ENCODE data around the gene DKC1.
A peak's percentile ranks its signal among the peaks of the same experiment; 100 is the strongest.

Gene DKC1

GRCh38 chrX:154732421-154733065 lies 30.1 kb upstream of the DKC1 start:
- peaks cover 0 to 55% (median 0%) of the 10 kb centered on the region in 3 experiments for H3K27me3 ChIP-seq (ENCODE audit: control insufficient read depth in 3 of 3, insufficient read depth in 3 of 3, low read depth in 1 of 3, low read length in 3 of 3)
- H2AFZ ChIP-seq (ENCODE audit: low read length), result no peak overlapping the region
- no peak overlapping the region for H4K8ac ChIP-seq (ENCODE audit: low read depth, low read length)
- no peak overlapping the region for H2BK12ac ChIP-seq (ENCODE audit: low read length)
- H3K36me3 ChIP-seq (replicated peaks in 1 of 2; ENCODE audit: control insufficient read depth in 2 of 2, insufficient read depth in 2 of 2, low read length in 2 of 2), result no peaks in the 10 kb centered on the region
- H3K4me2 ChIP-seq (ENCODE audit: insufficient read depth, low read length, poor library complexity, severe bottlenecking), result no peak overlapping the region
- H3K9ac ChIP-seq (ENCODE audit: low read depth, low read length, poor library complexity), result no peak overlapping the region
- no peaks in the 10 kb centered on the region for H3K9me3 ChIP-seq (replicated peaks in 1 of 2; ENCODE audit: control insufficient read depth in 2 of 2, insufficient read depth in 1 of 2, low read depth in 1 of 2, low read length in 2 of 2)
- no peak overlapping the region for H2BK15ac ChIP-seq (ENCODE audit: low read length)
- H2BK120ac ChIP-seq (ENCODE audit: low read depth, low read length), result no peak overlapping the region
- no peak overlapping the region for H2BK5ac ChIP-seq (ENCODE audit: low read length)
- H3K4me1 ChIP-seq (ENCODE audit: control insufficient read depth in 2 of 2, insufficient read depth in 1 of 2, low read depth in 1 of 2, low read length in 2 of 2), result peaks cover 0 to 4% of the 10 kb centered on the region in 2 donors
- H2AK5ac ChIP-seq (ENCODE audit: low read depth, low read length), result no peak overlapping the region
- no peak overlapping the region for H3K4me3 ChIP-seq (ENCODE audit: low read length in 2 of 2)
- no peak overlapping the region for H3K27ac ChIP-seq (replicated peaks; ENCODE audit: low read length)
- H3K18ac ChIP-seq (ENCODE audit: low read length), result no peak overlapping the region
- H3K79me1 ChIP-seq (ENCODE audit: low read depth, low read length), result no peaks in the 10 kb centered on the region
- no peak overlapping the region for H4K91ac ChIP-seq (ENCODE audit: low read depth, low read length, poor library complexity)
- H3K23ac ChIP-seq (ENCODE audit: low read depth, low read length, poor library complexity), result no peak overlapping the region
- H3K4ac ChIP-seq (ENCODE audit: low read length), result no peak overlapping the region
- no peak overlapping the region for H3K14ac ChIP-seq (ENCODE audit: low read length)
- no CpG with 5 or more reads among the region's 5 CpGs for WGBS, 2 donors (ENCODE audit: extremely low coverage in 2 of 2, insufficient read length in 2 of 2, insufficient replicate concordance in 1 of 2)
- DNase-seq (ENCODE audit: low spot score), result no peak

DNA sequence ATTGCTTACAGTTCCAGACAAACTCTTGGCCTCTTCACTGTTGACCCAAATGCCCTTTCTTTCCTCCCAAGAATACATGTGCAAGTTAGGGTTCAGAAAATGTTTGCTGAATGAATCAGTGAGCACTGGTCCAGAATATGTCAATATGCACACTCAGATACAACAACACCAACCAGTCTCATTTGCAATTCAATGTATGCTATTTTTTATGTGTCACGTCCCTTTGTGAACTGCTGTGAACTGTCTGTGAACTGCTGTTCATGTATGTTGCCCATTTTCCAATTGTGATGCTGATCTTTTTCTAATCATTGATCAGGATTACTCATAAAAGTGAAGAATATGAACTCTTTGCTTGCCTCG lies 29.6 kb upstream of the DKC1 start:
- DNase-seq (ENCODE audit: low spot score), result no peak
- Histone ChIP-seq H2BK15ac (ENCODE audit: low read length) (no peak overlapping the region), H3K4me1 (ENCODE audit: control insufficient read depth in 2 of 2, insufficient read depth in 1 of 2, low read depth in 1 of 2, low read length in 2 of 2) (peaks cover 0 to 4% of the 10 kb centered on the region in 2 donors)

DNA sequence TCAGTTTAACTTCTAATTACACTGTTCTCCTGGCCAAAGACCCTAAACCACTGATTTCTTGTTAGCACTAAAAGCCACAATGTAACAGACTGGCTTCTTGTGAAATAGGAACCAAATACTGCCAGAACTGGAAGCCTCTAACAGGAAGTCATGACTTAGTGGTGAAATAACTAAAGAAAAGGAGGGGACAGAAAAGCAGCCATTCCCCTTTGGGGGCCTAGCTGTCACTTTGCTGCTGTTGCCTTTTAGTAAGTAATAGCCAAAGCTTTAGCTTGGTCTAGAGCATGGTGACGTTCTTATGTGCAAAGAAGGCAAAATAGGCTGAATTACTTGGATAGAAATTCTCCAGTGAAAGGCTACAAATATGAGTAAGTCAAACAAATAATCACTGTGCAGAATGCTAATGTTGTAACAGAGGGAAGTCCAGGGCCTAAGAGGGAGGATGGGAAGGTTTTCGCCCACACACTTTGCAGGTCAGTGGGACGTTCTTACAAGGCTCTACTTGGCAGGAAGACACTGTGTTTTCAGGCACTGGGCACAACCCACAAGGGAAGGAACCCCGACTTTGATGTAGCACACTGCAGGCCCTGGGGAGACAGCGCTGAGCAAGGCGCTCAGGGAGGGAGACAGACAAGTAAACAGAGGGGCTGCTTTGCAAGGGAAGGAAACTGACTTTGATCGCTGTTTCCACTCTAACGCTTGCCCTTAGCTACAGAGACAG lies 28.4 kb upstream of the DKC1 start:
- Histone ChIP-seq H4K8ac (ENCODE audit: low read depth, low read length) (peak overlapping the region; percentile 17), H2BK120ac (ENCODE audit: low read depth, low read length) (no peak overlapping the region), H2AK5ac (ENCODE audit: low read depth, low read length) (no peak overlapping the region), H3K79me1 (ENCODE audit: low read depth, low read length) (no peaks in the 10 kb centered on the region), H3K18ac (ENCODE audit: low read length) (peak overlapping the region; percentile 48), H3K4me3 (ENCODE audit: low read length in 2 of 2) (no peak overlapping the region), H2BK5ac (ENCODE audit: low read length) (no peak overlapping the region), H3K36me3 (replicated peaks in 1 of 2; ENCODE audit: control insufficient read depth in 2 of 2, insufficient read depth in 2 of 2, low read length in 2 of 2) (no peaks in the 10 kb centered on the region), H3K4me2 (ENCODE audit: insufficient read depth, low read length, poor library complexity, severe bottlenecking) (no peak overlapping the region), H3K14ac (ENCODE audit: low read length) (no peak overlapping the region), H3K9me3 (replicated peaks in 1 of 2; ENCODE audit: control insufficient read depth in 2 of 2, insufficient read depth in 1 of 2, low read depth in 1 of 2, low read length in 2 of 2) (no peaks in the 10 kb centered on the region), H3K4ac (ENCODE audit: low read length) (no peak overlapping the region), H2AFZ (ENCODE audit: low read length) (peak overlapping the region; percentile 65), H2BK12ac (ENCODE audit: low read length) (no peak overlapping the region), H3K4me1 (ENCODE audit: control insufficient read depth in 2 of 2, insufficient read depth in 1 of 2, low read depth in 1 of 2, low read length in 2 of 2) (peaks cover 0 to 4% of the 10 kb centered on the region in 2 donors), H3K23ac (ENCODE audit: low read depth, low read length, poor library complexity) (no peak overlapping the region), H2BK15ac (ENCODE audit: low read length) (no peak overlapping the region), H3K27me3 (ENCODE audit: control insufficient read depth in 3 of 3, insufficient read depth in 3 of 3, low read depth in 1 of 3, low read length in 3 of 3) (peaks cover 0 to 57% (median 0%) of the 10 kb centered on the region in 3 experiments), H3K9ac (ENCODE audit: low read depth, low read length, poor library complexity) (no peak overlapping the region), H3K27ac (replicated peaks; ENCODE audit: low read length) (no peak overlapping the region), H4K91ac (ENCODE audit: low read depth, low read length, poor library complexity) (no peak overlapping the region)
- no CpG with 5 or more reads among the region's 8 CpGs for WGBS, 2 donors (ENCODE audit: extremely low coverage in 2 of 2, insufficient read length in 2 of 2, insufficient replicate concordance in 1 of 2)
- DNase-seq (ENCODE audit: low spot score), result no peak

More for the DNA sequence above, 29.6 kb upstream of the DKC1 start:
- no peak overlapping the region for H3K27ac ChIP-seq (replicated peaks; ENCODE audit: low read length)
- H3K79me1 ChIP-seq (ENCODE audit: low read depth, low read length), result no peaks in the 10 kb centered on the region
- no peak overlapping the region for H4K8ac ChIP-seq (ENCODE audit: low read depth, low read length)
- no peak overlapping the region for H2BK5ac ChIP-seq (ENCODE audit: low read length)
- no peak overlapping the region for H3K9ac ChIP-seq (ENCODE audit: low read depth, low read length, poor library complexity)
- H2AK5ac ChIP-seq (ENCODE audit: low read depth, low read length), result no peak overlapping the region
- no peak overlapping the region for H3K4me2 ChIP-seq (ENCODE audit: insufficient read depth, low read length, poor library complexity, severe bottlenecking)
- no peak overlapping the region for H2BK120ac ChIP-seq (ENCODE audit: low read depth, low read length)
- H3K9me3 ChIP-seq (replicated peaks in 1 of 2; ENCODE audit: control insufficient read depth in 2 of 2, insufficient read depth in 1 of 2, low read depth in 1 of 2, low read length in 2 of 2), result no peaks in the 10 kb centered on the region
- H2AFZ ChIP-seq (ENCODE audit: low read length), result no peak overlapping the region
- H3K4me3 ChIP-seq (ENCODE audit: low read length in 2 of 2), result no peak overlapping the region
- no peak overlapping the region for H3K23ac ChIP-seq (ENCODE audit: low read depth, low read length, poor library complexity)
- no peak overlapping the region for H4K91ac ChIP-seq (ENCODE audit: low read depth, low read length, poor library complexity)
- H3K18ac ChIP-seq (ENCODE audit: low read length), result no peak overlapping the region
- no CpG with 5 or more reads among the region's 2 CpGs for WGBS, 2 donors (ENCODE audit: extremely low coverage in 2 of 2, insufficient read length in 2 of 2, insufficient replicate concordance in 1 of 2)
- H3K27me3 ChIP-seq (ENCODE audit: control insufficient read depth in 3 of 3, insufficient read depth in 3 of 3, low read depth in 1 of 3, low read length in 3 of 3), result peaks cover 0 to 52% (median 0%) of the 10 kb centered on the region in 3 experiments
- H3K14ac ChIP-seq (ENCODE audit: low read length), result no peak overlapping the region
- no peaks in the 10 kb centered on the region for H3K36me3 ChIP-seq (replicated peaks in 1 of 2; ENCODE audit: control insufficient read depth in 2 of 2, insufficient read depth in 2 of 2, low read length in 2 of 2)
- no peak overlapping the region for H3K4ac ChIP-seq (ENCODE audit: low read length)
- no peak overlapping the region for H2BK12ac ChIP-seq (ENCODE audit: low read length)

DNA sequence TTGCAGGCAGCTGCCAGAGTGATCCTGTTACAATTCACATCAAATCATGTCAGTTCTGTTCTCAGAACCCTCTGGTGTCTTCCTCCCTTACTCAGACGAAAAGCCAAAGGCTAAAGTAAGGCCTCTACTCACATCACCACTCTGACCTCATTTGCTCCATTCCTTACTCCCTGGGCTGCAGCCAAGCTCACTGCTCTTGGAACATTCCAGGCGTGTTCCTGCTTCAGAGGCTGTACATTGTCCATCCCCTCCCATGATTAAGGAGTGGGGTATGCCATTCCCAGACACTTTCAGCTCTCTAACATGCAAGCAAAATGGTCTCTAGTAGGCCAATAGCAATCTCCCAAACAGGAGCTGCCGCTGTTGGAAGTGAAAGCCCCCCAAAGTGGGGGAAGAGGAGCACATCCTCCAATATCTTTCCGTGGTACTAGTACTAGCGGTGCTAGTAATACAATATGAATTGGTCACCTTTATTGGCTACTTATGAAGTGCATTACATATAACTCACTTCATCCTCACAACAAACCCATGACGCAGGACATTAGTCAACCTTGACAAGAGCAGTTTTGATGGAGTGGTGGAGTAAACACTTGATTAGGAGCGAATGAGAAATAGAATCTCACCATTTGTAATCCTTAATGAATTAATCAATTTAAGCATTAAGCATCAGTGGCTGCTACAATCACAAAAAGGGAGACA lies 26.8 kb upstream of the DKC1 start:
- no peaks in the 10 kb centered on the region for H3K9me3 ChIP-seq (replicated peaks in 1 of 2; ENCODE audit: control insufficient read depth in 2 of 2, insufficient read depth in 1 of 2, low read depth in 1 of 2, low read length in 2 of 2)
- no peak overlapping the region for H3K4me3 ChIP-seq (ENCODE audit: low read length in 2 of 2)
- no peak overlapping the region for H2AFZ ChIP-seq (ENCODE audit: low read length)
- no peak overlapping the region for H3K23ac ChIP-seq (ENCODE audit: low read depth, low read length, poor library complexity)
- H2BK12ac ChIP-seq (ENCODE audit: low read length), result no peak overlapping the region
- no peak for DNase-seq (ENCODE audit: low spot score)
- H3K4me2 ChIP-seq (ENCODE audit: insufficient read depth, low read length, poor library complexity, severe bottlenecking), result no peak overlapping the region
- no peaks in the 10 kb centered on the region for H3K36me3 ChIP-seq (replicated peaks in 1 of 2; ENCODE audit: control insufficient read depth in 2 of 2, insufficient read depth in 2 of 2, low read length in 2 of 2)
- WGBS, 2 donors (ENCODE audit: extremely low coverage in 2 of 2, insufficient read length in 2 of 2, insufficient replicate concordance in 1 of 2), result no CpG with 5 or more reads among the region's 7 CpGs
- H2BK5ac ChIP-seq (ENCODE audit: low read length), result no peak overlapping the region
- H3K9ac ChIP-seq (ENCODE audit: low read depth, low read length, poor library complexity), result no peak overlapping the region
- peaks cover 0 to 54% (median 0%) of the 10 kb centered on the region in 3 experiments for H3K27me3 ChIP-seq (ENCODE audit: control insufficient read depth in 3 of 3, insufficient read depth in 3 of 3, low read depth in 1 of 3, low read length in 3 of 3)
- H2BK15ac ChIP-seq (ENCODE audit: low read length), result no peak overlapping the region
- peaks cover 0 to 4% of the 10 kb centered on the region in 2 donors for H3K4me1 ChIP-seq (ENCODE audit: control insufficient read depth in 2 of 2, insufficient read depth in 1 of 2, low read depth in 1 of 2, low read length in 2 of 2)
- no peak overlapping the region for H4K8ac ChIP-seq (ENCODE audit: low read depth, low read length)
- no peak overlapping the region for H4K91ac ChIP-seq (ENCODE audit: low read depth, low read length, poor library complexity)
- no peak overlapping the region for H2AK5ac ChIP-seq (ENCODE audit: low read depth, low read length)
- H3K4ac ChIP-seq (ENCODE audit: low read length), result no peak overlapping the region
- H3K79me1 ChIP-seq (ENCODE audit: low read depth, low read length), result no peaks in the 10 kb centered on the region
- H2BK120ac ChIP-seq (ENCODE audit: low read depth, low read length), result no peak overlapping the region
- H3K18ac ChIP-seq (ENCODE audit: low read length), result no peak overlapping the region
- H3K27ac ChIP-seq (replicated peaks; ENCODE audit: low read length), result no peak overlapping the region
- no peak overlapping the region for H3K14ac ChIP-seq (ENCODE audit: low read length)
